Cardiac muscle cell (in vitro differentiated cells and primary cell): ENCODE data around the gene OR6N1. TPM values are rescaled to one million over a fixed set of nuclear protein-coding genes. Genes with fewer than 3 reads are reported as not detected.

Source experiments
- DNase-seq, 2 donors: peaks; one replicate each; pipeline versions ENCODE4 v3.0.0 to v3.0.0-alpha.2; 2010 to 2017; ENCODE audit warnings: low read depth in 1 of 2, low spot score in 1 of 2
- H3K27ac ChIP-seq: fragments of 200-600 bp; sonication (generic); 2 replicates; pipeline ENCODE4 v1.5.1; 2016
- H3K27me3 ChIP-seq: fragments of 200-600 bp; sonication (generic); 2 replicates; pipeline ENCODE4 v1.6.0; 2016; ENCODE audit warnings: control low read depth
- H3K36me3 ChIP-seq: fragments of 200-600 bp; sonication (generic); 2 replicates; pipeline ENCODE4 v1.5.1; 2016; ENCODE audit warnings: control low read depth
- H3K4me1 ChIP-seq: fragments of 200-600 bp; sonication (generic); 2 replicates; pipeline ENCODE4 v1.8.1; 2017; ENCODE audit warnings: low read depth, mild to moderate bottlenecking, mixed run types
- H3K4me3 ChIP-seq: fragments of 200-600 bp; sonication (generic); 2 replicates; pipeline ENCODE4 v1.5.1; 2016; ENCODE audit warnings: mild to moderate bottlenecking
- H3K9me3 ChIP-seq: fragments of 200-600 bp; sonication (generic); 2 replicates; pipeline ENCODE4 v1.5.1; 2017; ENCODE audit warnings: low read depth, mild to moderate bottlenecking, control low read depth
- CTCF ChIP-seq: IDR thresholded peaks from 2 replicates; pipeline ENCODE4 v1.5.1; 2012; ENCODE audit warnings: low read depth, mild to moderate bottlenecking, low read length
- polyA plus RNA-seq: library from polyadenylated mRNA; unstranded; fragments of >200 nt; fragmentation: Nextera tagmentation; extraction: Ambion mirVana; gene quantifications from 2 replicates; pipeline ENCODE4 v1.2.1, GENCODE V29; 2016
- total RNA-seq: library from RNA; depleted of rRNA; stranded (reverse); fragments of >200 nt; gene quantifications from 2 replicates; pipeline ENCODE4 v1.2.3, GENCODE V29; 2016

The OR6N1 gene
- total and polyA plus RNA-seq, 2 experiments from 2014 or later, result not detected

- no peaks in the 10 kb centered on the region for H3K4me1 ChIP-seq
- no peaks in the 10 kb centered on the region for H3K36me3 ChIP-seq
- no peak for TF ChIP-seq CTCF
These were observed 43.0 kb upstream of the OR6N1 start for GRCh38 chr1:158814970-158815369.

GRCh38 chr1:158813164-158813563 is 41.2 kb upstream of the OR6N1 start:
- Histone ChIP-seq H3K9me3 (no peaks in the 10 kb centered on the region), H3K4me3 (no peak overlapping the region), H3K27me3 (no peaks in the 10 kb centered on the region), H3K4me1 (no peaks in the 10 kb centered on the region), H3K27ac (no peak overlapping the region), H3K36me3 (no peaks in the 10 kb centered on the region)
- no peak for DNase-seq
- no peak for TF ChIP-seq CTCF

More at GRCh38 chr1:158814970-158815369, 43.0 kb upstream of the OR6N1 start:
- Histone ChIP-seq H3K27me3 (no peaks in the 10 kb centered on the region), H3K27ac (no peak overlapping the region), H3K4me3 (no peak overlapping the region), H3K9me3 (no peaks in the 10 kb centered on the region)
- no peak for DNase-seq

GRCh38 chr1:158812336-158812735 is 40.3 kb upstream of the OR6N1 start:
- no peaks in the 10 kb centered on the region for H3K9me3 ChIP-seq
- H3K4me1 ChIP-seq, result no peaks in the 10 kb centered on the region
- H3K36me3 ChIP-seq, result no peaks in the 10 kb centered on the region
- H3K27ac ChIP-seq, result no peak overlapping the region
- TF ChIP-seq CTCF, result no peak
- no peak for DNase-seq
- H3K27me3 ChIP-seq, result no peaks in the 10 kb centered on the region
- H3K4me3 ChIP-seq, result no peak overlapping the region

- H3K9me3 ChIP-seq, result no peaks in the 10 kb centered on the region
- H3K27ac ChIP-seq, result no peak overlapping the region
- no peak overlapping the region for H3K4me3 ChIP-seq
- TF ChIP-seq CTCF, result no peak
- no peaks in the 10 kb centered on the region for H3K27me3 ChIP-seq
- no peak for DNase-seq
- H3K4me1 ChIP-seq, result no peaks in the 10 kb centered on the region
- no peaks in the 10 kb centered on the region for H3K36me3 ChIP-seq
These were observed 38.3 kb upstream of the OR6N1 start for GRCh38 chr1:158810311-158810710.

- H3K4me3 ChIP-seq, result no peak overlapping the region
- H3K27ac ChIP-seq, result no peak overlapping the region
- no peaks in the 10 kb centered on the region for H3K4me1 ChIP-seq
- no peaks in the 10 kb centered on the region for H3K27me3 ChIP-seq
- no peak for DNase-seq
- no peak for TF ChIP-seq CTCF
- no peaks in the 10 kb centered on the region for H3K9me3 ChIP-seq
- H3K36me3 ChIP-seq, result no peaks in the 10 kb centered on the region
These were observed 37.9 kb upstream of the OR6N1 start for GRCh38 chr1:158809862-158810261.

- no peaks in the 10 kb centered on the region for H3K4me1 ChIP-seq
- no peak overlapping the region for H3K27ac ChIP-seq
- no peak for DNase-seq
These were observed 37.3 kb upstream of the OR6N1 start for GRCh38 chr1:158809256-158809655.

More at GRCh38 chr1:158809256-158809655, 37.3 kb upstream of the OR6N1 start:
- no peak for TF ChIP-seq CTCF
- H3K27me3 ChIP-seq, result no peaks in the 10 kb centered on the region
- H3K4me3 ChIP-seq, result no peak overlapping the region
- no peaks in the 10 kb centered on the region for H3K36me3 ChIP-seq
- H3K9me3 ChIP-seq, result no peaks in the 10 kb centered on the region
